NCI-H1417 treated with DMSO at 0.1 percent for 48 hours (cell line): Measurements from ENCODE around the gene GAS7.

ENCODE experiments used
- DNase-seq: peaks from one replicate; lab custom pipeline; 2025; lab: John Stamatoyannopoulos, UW

GAS7 gene

GRCh38 chr17:10198509-10199249 lies at the start of gene GAS7:
Gene GAS7 (minus strand): TSS chr17:10198606.
- no peak for DNase-seq

- no peak for DNase-seq
Measured at GRCh38 chr17:10247810-10248209, 49.4 kb upstream of the GAS7 start.

- no peak for DNase-seq
Measured at GRCh38 chr17:10243883-10244844, 45.8 kb upstream of the GAS7 start.

GRCh38 chr17:10241781-10242180 lies 43.4 kb upstream of the GAS7 start:
- DNase-seq = no peak

- DNase-seq = no peak
Measured at GRCh38 chr17:10238661-10239060, 40.3 kb upstream of the GAS7 start.

GRCh38 chr17:10234033-10234432 lies 35.6 kb upstream of the GAS7 start:
- DNase-seq = no peak

GRCh38 chr17:10233161-10233560 lies 34.8 kb upstream of the GAS7 start:
- DNase-seq = no peak

- DNase-seq = no peak
Measured at GRCh38 chr17:10229181-10229580, 30.8 kb upstream of the GAS7 start.

GRCh38 chr17:10226930-10227695 lies 28.7 kb upstream of the GAS7 start:
- DNase-seq = no peak

- DNase-seq = no peak
Measured at GRCh38 chr17:10224582-10225195, 26.3 kb upstream of the GAS7 start.

- DNase-seq = no peak
Measured at GRCh38 chr17:10219193-10219592, 20.8 kb upstream of the GAS7 start.

- DNase-seq = no peak
Measured at GRCh38 chr17:10217916-10218315, 19.5 kb upstream of the GAS7 start.

GRCh38 chr17:10216213-10216938 lies 18.0 kb upstream of the GAS7 start:
- no peak for DNase-seq

GRCh38 chr17:10215286-10215685 lies 16.9 kb upstream of the GAS7 start:
- DNase-seq = no peak

GRCh38 chr17:10211666-10212065 lies 13.3 kb upstream of the GAS7 start:
- DNase-seq = no peak

- no peak for DNase-seq
Measured at GRCh38 chr17:10210151-10210574, 11.8 kb upstream of the GAS7 start.

- DNase-seq = no peak
Measured at GRCh38 chr17:10208604-10209193, 10.3 kb upstream of the GAS7 start.

GRCh38 chr17:10207153-10207552 lies 8.7 kb upstream of the GAS7 start:
- DNase-seq = no peak

GRCh38 chr17:10205549-10206185 lies 7.3 kb upstream of the GAS7 start:
- no peak for DNase-seq

GRCh38 chr17:10201680-10202079 lies 3.3 kb upstream of the GAS7 start:
- no peak for DNase-seq
